Lung (tissue), 12 donors: ENCODE measurements around the gene TRO. TPM values are rescaled to one million over a fixed set of nuclear protein-coding genes. Genes with fewer than 3 reads are reported as not detected.

Source experiments
- ATAC-seq: fragments of 200-7000 bp; cut with Tn5 transposase; one replicate; pipeline ENCODE4 v1.9.1; 2020; ENCODE audit warnings: moderate number of reproducible peaks; ENCODE audit not compliant: insufficient read depth, low FRiP score
- DNase-seq, 3 donors: peaks; one replicate each; pipeline ENCODE4 v3.0.0-alpha.2; 2013 to 2017
- H3K27ac ChIP-seq, 2 donors: one replicate each; pipeline ENCODE4 v1.5.1; 2013; ENCODE audit warnings: mild to moderate bottlenecking in 2 of 2, moderate library complexity in 2 of 2, control low read depth in 1 of 2, inconsistent platforms in 1 of 2, low read depth in 1 of 2, low read length in 1 of 2
- H3K27me3 ChIP-seq, 3 donors: one replicate each; pipeline ENCODE4 v1.5.1; 2013; ENCODE audit warnings: low read length in 2 of 3; ENCODE audit not compliant: control insufficient read depth in 3 of 3, insufficient read depth in 3 of 3
- H3K36me3 ChIP-seq, 4 donors: one replicate each; pipeline ENCODE4 v1.5.1; 2013; ENCODE audit warnings: low read length in 4 of 4, mild to moderate bottlenecking in 1 of 4, moderate library complexity in 1 of 4; ENCODE audit not compliant: control insufficient read depth in 4 of 4, insufficient read depth in 4 of 4
- H3K4me1 ChIP-seq, 5 donors: one replicate each; pipeline ENCODE4 v1.5.1; 2013; ENCODE audit warnings: low read length in 5 of 5, mild to moderate bottlenecking in 2 of 5, moderate library complexity in 1 of 5; ENCODE audit not compliant: control insufficient read depth in 5 of 5, insufficient read depth in 5 of 5
- H3K4me3 ChIP-seq: one replicate; pipeline ENCODE4 v1.5.1; 2013; ENCODE audit warnings: mild to moderate bottlenecking, control low read depth, moderate library complexity
- H3K9ac ChIP-seq, 2 donors: one replicate each; pipeline ENCODE4 v1.5.1; 2013; ENCODE audit warnings: low read length in 2 of 2, control low read depth in 1 of 2; ENCODE audit not compliant: insufficient read depth in 1 of 2
- H3K9me3 ChIP-seq, 4 donors: one replicate each; pipeline ENCODE4 v1.5.1; 2013; ENCODE audit warnings: low read length in 3 of 4, mild to moderate bottlenecking in 1 of 4, moderate library complexity in 1 of 4; ENCODE audit not compliant: control insufficient read depth in 4 of 4, insufficient read depth in 3 of 4
- CTCF ChIP-seq: IDR thresholded peaks from 2 replicates; pipeline ENCODE4 v1.5.1; 2012; ENCODE audit warnings: mild to moderate bottlenecking; ENCODE audit errors: control extremely low read depth, extremely low read depth
- WGBS, 2 donors: extraction: QIAGEN DNeasy Blood & Tissue Kit; methylation state at CpG; one replicate each; pipeline ENCODE4 v1.1.7; 2013; 5-methylcytosine and 5-hydroxymethylcytosine counted together
- polyA plus RNA-seq, 2 donors: library from polyadenylated mRNA; stranded (reverse); fragments of 200-250 nt; gene quantifications; one replicate each; pipeline ENCODE4 v1.2.1, GENCODE V29; 2013
- total RNA-seq, 2 donors: library from RNA; depleted of rRNA in 1 of 2; stranded (reverse); fragments of >200 nt in 1 of 2; gene quantifications; one replicate each; pipeline ENCODE4 v1.2.1, GENCODE V29; 2014 to 2021
- donor health status: control.
- donor health status: control.
- donor health status: Bipolar disorder and iron deficiency.
- donor health status: healthy.
- donor health status: DM: yes; HTN: yes; CAD: no.

The TRO gene
- total and polyA plus RNA-seq, 4 donors, result 1.9 to 30.9 (median 3.5) TPM

- Histone ChIP-seq H3K9me3 (no peaks in the 10 kb centered on the region), H3K27me3 (peaks cover 0 to 14% (median 0%) of the 10 kb centered on the region in 3 donors), H3K9ac (no peak overlapping the region), H3K27ac (no peak overlapping the region), H3K4me1 (no peaks in the 10 kb centered on the region), H3K36me3 (no peaks in the 10 kb centered on the region), H3K4me3 (no peak overlapping the region)
- DNase-seq, result no peak
- 75 to 81% methylated on average over 6 to 8 of the region's 8 CpGs for WGBS, 2 donors
- no peak for TF ChIP-seq CTCF
- ATAC-seq, result no peak
Measured at GRCh38 chrX:54950730-54951375, 30.2 kb downstream of the TRO start.

- ATAC-seq (no peak), DNase-seq (no peak)
- Histone ChIP-seq H3K36me3 (no peaks in the 10 kb centered on the region), H3K27ac (no peak overlapping the region), H3K27me3 (no peaks in the 10 kb centered on the region), H3K4me1 (no peaks in the 10 kb centered on the region), H3K4me3 (no peak overlapping the region), H3K9me3 (no peaks in the 10 kb centered on the region), H3K9ac (no peak overlapping the region)
- 71 to 100% methylated on average over 1 of the region's 1 CpG for WGBS, 2 donors
- no peak for TF ChIP-seq CTCF
Measured at GRCh38 chrX:54961750-54962149, 41.1 kb downstream of the TRO start.

DNA sequence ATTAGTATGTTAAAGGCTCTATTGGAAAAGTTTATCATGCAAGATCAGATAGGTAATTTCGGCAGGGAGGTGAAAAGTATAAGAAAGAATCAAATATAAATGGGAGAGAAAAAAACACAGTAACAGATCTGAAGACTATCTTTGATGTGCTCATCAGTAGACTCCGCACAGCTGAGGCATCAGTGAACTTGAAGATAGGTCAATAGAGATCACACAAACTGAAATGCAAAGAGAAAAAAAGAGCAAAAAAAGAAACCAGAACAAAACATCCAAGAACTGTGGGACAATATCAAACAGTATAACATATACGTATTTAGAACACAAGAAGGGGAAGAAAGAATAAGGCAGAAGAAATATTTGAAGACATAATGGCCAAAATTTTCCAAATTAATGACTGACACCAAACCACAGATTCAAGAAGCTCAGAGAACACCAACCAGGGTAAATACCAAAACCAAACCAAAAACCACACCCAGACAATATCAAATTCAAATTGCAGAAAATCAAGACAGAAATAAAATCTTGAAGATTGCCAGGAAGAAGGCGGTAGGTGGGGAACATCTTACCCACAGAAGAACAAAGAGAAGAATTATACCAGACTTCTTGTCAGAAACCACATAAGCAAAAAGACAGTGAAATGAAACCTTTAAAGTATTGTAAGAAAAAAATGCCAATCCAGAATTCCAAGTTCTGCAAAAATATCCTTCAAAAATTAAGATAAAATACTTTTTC is 44.3 kb downstream of the TRO start:
- Histone ChIP-seq H3K9me3 (peaks cover 0 to 2% (median 0%) of the 10 kb centered on the region in 4 donors), H3K4me1 (no peaks in the 10 kb centered on the region), H3K9ac (no peak overlapping the region), H3K36me3 (no peaks in the 10 kb centered on the region), H3K27ac (no peak overlapping the region), H3K4me3 (no peak overlapping the region), H3K27me3 (no peaks in the 10 kb centered on the region)
- DNase-seq, result no peak
- ATAC-seq, result no peak
- TF ChIP-seq CTCF, result no peak
- WGBS, 2 donors, result 71 to 86% methylated on average over 4 of the region's 4 CpGs
